Liver (tissue), 9 donors: ENCODE results near the gene SEMA4G. TPM values are rescaled to one million over a fixed set of nuclear protein-coding genes. Genes with fewer than 3 reads are reported as not detected.

Experiments used
- DNase-seq: peaks from one replicate; pipeline ENCODE4 v3.0.0-alpha.2; 2017; ENCODE audit warnings: low spot score
- H3K27ac ChIP-seq, 2 donors: one replicate each; pipeline ENCODE4 v1.7.0; 2013; ENCODE audit warnings: inconsistent platforms in 2 of 2, low read length in 2 of 2, control low read depth in 1 of 2, low read depth in 1 of 2, mild to moderate bottlenecking in 1 of 2
- H3K27me3 ChIP-seq, 4 donors: one replicate each; pipeline versions ENCODE4 v1.6.1 to v1.7.0; 2013; ENCODE audit warnings: low read length in 3 of 4, inconsistent platforms in 1 of 4, mild to moderate bottlenecking in 1 of 4, moderate library complexity in 1 of 4; ENCODE audit not compliant: control insufficient read depth in 4 of 4, insufficient read depth in 4 of 4
- H3K36me3 ChIP-seq, 4 donors: one replicate each; pipeline versions ENCODE4 v1.6.1 to v1.7.0; 2013; ENCODE audit warnings: low read length in 3 of 4, mild to moderate bottlenecking in 3 of 4, low read depth in 1 of 4, moderate library complexity in 1 of 4; ENCODE audit not compliant: control insufficient read depth in 4 of 4, insufficient read depth in 3 of 4
- H3K4me1 ChIP-seq, 4 donors: one replicate each; pipeline versions ENCODE4 v1.6.1 to v1.7.0; 2013; ENCODE audit warnings: low read length in 3 of 4, mild to moderate bottlenecking in 3 of 4, moderate library complexity in 1 of 4; ENCODE audit not compliant: control insufficient read depth in 4 of 4, insufficient read depth in 4 of 4
- H3K4me3 ChIP-seq, 3 donors: one replicate each; pipeline versions ENCODE4 v1.6.1 to v1.7.0; 2013; ENCODE audit warnings: low read length in 3 of 3, control low read depth in 1 of 3, low read depth in 1 of 3, mild to moderate bottlenecking in 1 of 3
- H3K9ac ChIP-seq, 2 donors: one replicate each; pipeline ENCODE4 v1.7.0; 2013; ENCODE audit warnings: low read length in 2 of 2, mild to moderate bottlenecking in 2 of 2, moderate library complexity in 2 of 2, control low read depth in 1 of 2, low read depth in 1 of 2
- H3K9me3 ChIP-seq, 4 donors: one replicate each; pipeline versions ENCODE4 v1.6.1 to v1.7.0; 2013; ENCODE audit warnings: low read length in 3 of 4; ENCODE audit not compliant: control insufficient read depth in 4 of 4
- ATF3 ChIP-seq: IDR thresholded peaks from 2 replicates; pipeline ENCODE4 v1.6.1; 2016; ENCODE audit warnings: antibody characterized with exemption
- CTCF ChIP-seq: fragments of 150-350 bp; IDR thresholded peaks from 2 replicates; pipeline ENCODE4 v1.5.1; 2017; ENCODE audit warnings: improper control_type of control experiment, low read depth, low read length; ENCODE audit not compliant: missing input control
- EGR1 ChIP-seq, 2 donors: IDR thresholded peaks; 2 replicates each; pipeline ENCODE4 v1.6.1; 2016 to 2018; ENCODE audit warnings: antibody characterized with exemption in 2 of 2, low read depth in 2 of 2
- FOXA1 ChIP-seq: IDR thresholded peaks from 2 replicates; pipeline ENCODE4 v1.6.1; 2016; ENCODE audit warnings: antibody characterized with exemption
- FOXA2 ChIP-seq: IDR thresholded peaks from 2 replicates; pipeline ENCODE4 v1.6.1; 2016; ENCODE audit warnings: antibody characterized with exemption
- GABPA ChIP-seq, 2 donors: IDR thresholded peaks in 1 of 2; conservative IDR thresholded peaks in 1 of 2; 2 replicates each; pipeline ENCODE4 v1.6.1; 2016; ENCODE audit warnings: antibody characterized with exemption in 2 of 2, mild to moderate bottlenecking in 1 of 2, moderate library complexity in 1 of 2
- HNF4A ChIP-seq, 2 donors: conservative IDR thresholded peaks; 2 replicates each; pipeline ENCODE4 v1.6.1; 2016; ENCODE audit warnings: antibody characterized with exemption in 2 of 2, mild to moderate bottlenecking in 2 of 2
- HNF4G ChIP-seq: IDR thresholded peaks from 2 replicates; pipeline ENCODE4 v1.6.1; 2016; ENCODE audit warnings: antibody characterized with exemption
- JUND ChIP-seq, 2 donors: IDR thresholded peaks; 2 replicates each; pipeline ENCODE4 v1.6.1; 2016; ENCODE audit warnings: antibody characterized with exemption in 2 of 2
- MAX ChIP-seq: IDR thresholded peaks from 2 replicates; pipeline ENCODE4 v1.6.1; 2016; ENCODE audit warnings: antibody characterized with exemption
- NR2F2 ChIP-seq: IDR thresholded peaks from 2 replicates; pipeline ENCODE4 v1.6.1; 2016; ENCODE audit warnings: antibody characterized with exemption
- RAD21 ChIP-seq, 2 donors: IDR thresholded peaks; 2 replicates each; pipeline ENCODE4 v1.6.1; 2016; ENCODE audit warnings: antibody characterized with exemption in 2 of 2, mild to moderate bottlenecking in 2 of 2
- REST ChIP-seq: IDR thresholded peaks from 2 replicates; pipeline ENCODE4 v1.6.1; 2016; ENCODE audit warnings: antibody characterized with exemption, mild to moderate bottlenecking
- RXRA ChIP-seq, 2 donors: IDR thresholded peaks; 2 replicates each; pipeline ENCODE4 v1.6.1; 2017 to 2018; ENCODE audit warnings: antibody characterized with exemption in 2 of 2, mild to moderate bottlenecking in 1 of 2
- SP1 ChIP-seq: IDR thresholded peaks from 2 replicates; pipeline ENCODE4 v1.6.1; 2018; ENCODE audit warnings: antibody characterized with exemption, mild to moderate bottlenecking
- TAF1 ChIP-seq: conservative IDR thresholded peaks from 2 replicates; pipeline ENCODE4 v1.6.1; 2016; ENCODE audit warnings: antibody characterized with exemption, mild to moderate bottlenecking
- YY1 ChIP-seq: IDR thresholded peaks from 2 replicates; pipeline ENCODE4 v1.6.1; 2016; ENCODE audit warnings: antibody characterized with exemption, mild to moderate bottlenecking
- ZBTB33 ChIP-seq: IDR thresholded peaks from 2 replicates; pipeline ENCODE4 v1.6.1; 2016; ENCODE audit warnings: antibody characterized with exemption
- WGBS: extraction: QIAGEN DNeasy Blood & Tissue Kit; methylation state at CpG from one replicate; pipeline ENCODE4 v1.1.7; 2013; 5-methylcytosine and 5-hydroxymethylcytosine counted together
- polyA plus RNA-seq, 2 donors: library from polyadenylated mRNA; stranded (reverse) in 1 of 2; unstranded in 1 of 2; fragments of 200-250 nt in 1 of 2; fragments of >200 nt in 1 of 2; fragmentation: Nextera tagmentation in 1 of 2; extraction: Ambion mirVana in 1 of 2; gene quantifications; one replicate each; pipeline versions ENCODE4 v1.2.1 to v1.2.3, GENCODE V29; 2013 to 2015
- total RNA-seq, 2 donors: library from RNA; depleted of rRNA; stranded (reverse); fragments of >200 nt; gene quantifications; one replicate each; pipeline ENCODE4 v1.2.3, GENCODE V29; 2014
- donor health status: healthy.
- donor health status: healthy.
- donor health status: healthy.
- donor health status: healthy.
- donor health status: healthy.

SEMA4G gene
- total and polyA plus RNA-seq, 4 donors = 13.9 to 56.0 (median 30.2) TPM

GRCh38 chr10:100985336-100985735, 16.0 kb downstream of the SEMA4G start:
- Histone ChIP-seq H3K27ac (no peak overlapping the region), H3K36me3 (peaks cover under 1 to 27% (median 12%) of the 10 kb centered on the region in 4 donors), H3K9me3 (no peaks in the 10 kb centered on the region), H3K4me1 (peaks cover 4 to 33% (median 28%) of the 10 kb centered on the region in 4 donors), H3K27me3 (no peaks in the 10 kb centered on the region), H3K4me3 (no peak overlapping the region), H3K9ac (no peak overlapping the region)
- TF ChIP-seq GABPA (IDR thresholded peaks at IDR 0.05 in 1 of 2, conservative IDR thresholded peaks at IDR 0.05 in 1 of 2) = no peak
- no peak for TF ChIP-seq JUND (IDR thresholded peaks at IDR 0.05)
- no peak for TF ChIP-seq HNF4A (conservative IDR thresholded peaks at IDR 0.05)
- TF ChIP-seq YY1 = no peak
- TF ChIP-seq REST = no peak
- TF ChIP-seq RAD21 (IDR thresholded peaks at IDR 0.05) = peak in 1 of 2 donors; percentile 3
- no peak for TF ChIP-seq HNF4G
- TF ChIP-seq FOXA2 = no peak
- 61% methylated on average over 5 of the region's 5 CpGs for WGBS
- no peak for DNase-seq

GRCh38 chr10:100986623-100986951, 17.3 kb downstream of the SEMA4G start:
- H3K27ac ChIP-seq = no peak overlapping the region
- peak overlapping the region; percentile 89 to 98 (median 93) for H3K4me3 ChIP-seq
- H3K9ac ChIP-seq = peak overlapping the region in 1 of 2 donors; percentile 87
- H3K27me3 ChIP-seq = no peaks in the 10 kb centered on the region
- WGBS = 10% methylated on average over 17 of the region's 17 CpGs
- H3K4me1 ChIP-seq = peaks cover 4 to 33% (median 28%) of the 10 kb centered on the region in 4 donors
- H3K9me3 ChIP-seq = no peaks in the 10 kb centered on the region
- DNase-seq = no peak
- H3K36me3 ChIP-seq = peaks cover 6 to 26% (median 9%) of the 10 kb centered on the region in 4 donors
- TF ChIP-seq MAX (no peak), ATF3 (no peak), EGR1 (IDR thresholded peaks at IDR 0.05; ENCODE audit: low read depth in 2 of 2) (no peak), GABPA (IDR thresholded peaks at IDR 0.05 in 1 of 2, conservative IDR thresholded peaks at IDR 0.05 in 1 of 2) (no peak), SP1 (no peak), NR2F2 (no peak), YY1 (no peak), TAF1 (no peak), RAD21 (IDR thresholded peaks at IDR 0.05) (no peak), RXRA (IDR thresholded peaks at IDR 0.05) (no peak), CTCF (no peak), JUND (IDR thresholded peaks at IDR 0.05) (no peak), ZBTB33 (no peak), HNF4A (conservative IDR thresholded peaks at IDR 0.05) (no peak), HNF4G (no peak), FOXA2 (no peak), FOXA1 (no peak), REST (no peak)
